HG03064 (cell line): Measurements from ENCODE around the gene CDC42BPA.
"Not testable (repeated sequence)": the region's sequence is repeated elsewhere in the genome, so short reads cannot be mapped to it uniquely, and the experiment has no call there.

ENCODE experiments used
- ATAC-seq: cut with Tn5 transposase; IDR thresholded peaks from one replicate; pipeline ENCODE4 v1.9.1; 2021; ENCODE audit warnings: low read depth; ENCODE audit not compliant: unreplicated experiment

CDC42BPA gene

DNA sequence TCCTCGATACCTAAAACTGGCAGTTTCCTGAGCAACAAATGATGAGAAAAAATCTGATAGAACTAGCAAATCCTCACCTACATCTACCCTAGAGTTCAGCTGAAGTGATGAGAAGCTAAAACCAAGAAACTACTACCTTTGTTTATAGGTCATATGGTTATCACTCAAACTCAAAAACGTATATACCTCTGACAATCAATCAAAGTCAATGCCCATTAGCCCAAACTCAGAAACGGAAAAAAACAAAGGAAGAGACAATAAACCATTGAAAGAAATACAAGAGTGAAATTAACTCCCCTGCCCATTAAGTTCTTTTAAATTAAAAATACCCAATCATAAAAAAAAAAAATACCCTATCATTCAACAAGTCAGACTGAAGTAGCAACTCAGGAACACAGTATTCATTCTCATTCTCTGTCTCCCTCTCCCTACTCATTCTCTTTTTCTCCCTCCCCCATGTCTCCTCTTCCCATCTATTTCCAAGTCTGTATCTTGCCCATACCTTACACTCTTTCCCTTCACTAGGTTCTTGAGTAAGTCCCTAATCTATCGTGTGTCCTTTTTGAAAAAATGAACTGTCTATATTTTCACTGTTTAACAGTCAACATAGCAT, 6.8 kb downstream of the CDC42BPA start:
- ATAC-seq = no peak

DNA sequence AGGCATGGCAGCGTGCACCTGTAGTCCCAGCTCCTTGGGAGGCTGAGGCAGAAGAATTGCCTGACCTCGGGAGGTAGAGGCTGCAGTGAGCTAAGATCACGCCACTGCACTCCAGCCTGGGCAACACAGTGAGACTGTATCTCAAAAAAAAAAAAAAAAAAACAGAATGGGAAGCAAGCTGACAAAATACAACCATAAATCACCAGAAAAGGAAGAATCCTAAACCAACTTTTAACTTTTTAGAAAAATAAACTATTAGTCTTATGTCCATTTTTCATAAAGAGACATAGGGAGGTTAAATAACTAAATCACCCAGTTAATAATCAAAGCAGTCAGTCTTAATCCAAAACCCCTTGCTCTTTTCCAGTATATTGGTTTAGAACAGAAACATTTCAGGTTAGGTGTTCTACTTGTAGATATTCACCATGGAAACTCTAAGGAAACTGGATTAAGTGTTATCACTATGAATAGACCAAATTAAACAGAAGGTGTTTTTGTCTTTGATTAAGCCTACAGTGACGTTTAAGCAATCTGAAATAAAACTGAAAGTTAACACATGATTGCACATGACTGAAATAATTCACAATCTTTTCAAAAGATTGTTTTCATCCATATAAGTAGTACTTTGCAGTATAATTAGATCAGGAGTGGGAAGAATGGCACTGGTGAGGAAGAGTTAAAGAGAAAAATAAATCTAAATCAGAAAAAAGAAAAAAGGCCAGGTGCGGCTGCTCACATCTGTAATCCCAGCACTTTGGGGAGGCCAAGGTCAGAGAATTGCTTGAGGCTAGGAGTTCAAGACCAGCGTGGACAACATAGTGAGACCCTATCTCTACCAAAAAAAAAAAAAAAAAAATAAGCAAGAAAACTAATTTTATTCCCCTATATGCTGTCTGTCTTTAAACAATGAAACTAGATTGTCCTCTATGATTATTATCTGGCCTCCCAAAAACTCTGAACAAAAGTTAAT, 9.6 kb downstream of the CDC42BPA start:
- ATAC-seq = no peak

DNA sequence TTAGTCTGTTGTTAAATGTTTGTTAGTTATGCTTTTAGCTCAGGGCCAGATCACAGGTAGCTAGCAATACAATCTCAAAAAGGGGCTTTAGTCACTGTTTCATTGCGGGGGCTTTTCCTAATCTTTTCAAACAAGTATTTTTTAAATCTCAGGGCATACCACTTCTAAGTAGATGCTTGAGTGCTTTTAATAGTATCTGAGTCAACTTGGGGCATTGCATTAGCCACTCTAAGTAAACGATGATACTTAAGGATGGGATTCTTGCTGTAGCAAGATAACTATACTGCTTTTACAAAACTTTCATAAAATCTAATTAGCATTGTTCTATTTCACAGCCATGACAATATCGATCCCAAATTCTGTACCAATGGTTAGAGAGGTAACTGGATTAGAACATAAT, 11.6 kb downstream of the CDC42BPA start:
- ATAC-seq = no peak

DNA sequence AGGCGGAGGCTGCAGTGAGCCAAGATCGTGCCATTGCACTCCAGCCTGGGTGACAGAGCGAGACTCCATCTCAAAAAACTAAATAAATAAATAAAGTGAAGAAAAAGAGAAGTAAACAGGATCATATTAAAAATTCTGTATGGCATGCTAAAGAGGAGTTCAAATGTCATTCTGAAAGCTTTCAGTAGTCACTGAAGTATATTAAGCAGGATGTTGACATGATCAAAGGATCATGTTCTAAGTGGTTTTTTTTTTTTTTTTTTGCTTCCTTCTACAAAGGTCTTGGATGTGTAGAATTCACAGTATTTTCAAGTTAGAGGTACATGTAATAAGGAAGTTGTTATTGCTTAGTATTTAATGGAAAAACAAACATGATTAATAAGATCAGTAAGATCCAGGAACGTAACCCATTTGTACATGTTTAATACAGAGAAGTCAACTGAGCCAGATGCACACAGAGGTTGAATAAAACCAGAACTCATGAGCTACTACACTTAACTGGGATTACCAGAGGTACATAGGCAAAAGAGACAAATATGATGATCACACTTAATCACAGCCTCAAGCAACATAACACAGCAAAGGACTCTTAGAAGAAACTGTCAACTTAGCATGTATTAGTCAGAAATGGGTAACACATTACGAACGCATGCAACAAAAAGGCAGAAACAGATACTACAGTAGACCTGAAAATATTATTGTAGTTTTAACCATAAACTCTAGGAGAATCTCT, 12.2 kb downstream of the CDC42BPA start:
- no peak for ATAC-seq

DNA sequence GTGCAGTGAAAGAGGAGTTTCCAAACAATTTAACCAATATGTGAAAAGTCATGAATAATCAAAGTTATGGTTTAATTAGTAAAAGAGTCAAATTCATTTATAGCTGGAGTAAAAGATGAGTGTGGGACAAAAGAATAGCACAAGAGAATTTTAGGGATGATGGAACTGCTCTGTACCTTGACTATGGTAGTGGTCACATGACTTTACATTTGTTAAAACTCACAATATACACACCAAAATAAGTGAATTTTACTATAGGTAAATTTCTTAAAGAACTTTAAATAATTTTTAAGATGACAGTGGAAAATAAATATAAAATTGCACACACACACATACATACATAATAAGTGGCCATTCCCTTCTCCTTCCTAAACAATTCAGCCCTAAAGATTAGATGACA, 13.6 kb downstream of the CDC42BPA start:
- no peak for ATAC-seq

DNA sequence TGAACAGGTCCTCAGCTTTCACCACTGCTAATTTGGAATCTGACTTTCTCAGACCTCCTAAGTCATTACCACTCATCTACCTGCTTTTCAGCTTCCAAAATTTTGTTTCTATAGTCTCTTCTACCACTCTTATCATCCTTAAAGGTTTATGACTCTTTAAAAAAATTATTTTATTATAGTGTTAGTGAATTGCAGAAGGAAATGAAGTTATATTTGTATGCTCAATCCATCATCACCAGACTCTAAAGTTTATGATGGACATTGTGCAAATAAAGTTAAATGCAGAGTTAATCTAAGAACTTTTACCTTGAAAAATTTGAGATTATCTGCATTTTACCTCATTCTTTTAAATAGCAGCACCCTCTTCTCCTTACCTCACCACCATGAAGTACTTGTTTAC, 14.6 kb downstream of the CDC42BPA start:
- no peak for ATAC-seq

DNA sequence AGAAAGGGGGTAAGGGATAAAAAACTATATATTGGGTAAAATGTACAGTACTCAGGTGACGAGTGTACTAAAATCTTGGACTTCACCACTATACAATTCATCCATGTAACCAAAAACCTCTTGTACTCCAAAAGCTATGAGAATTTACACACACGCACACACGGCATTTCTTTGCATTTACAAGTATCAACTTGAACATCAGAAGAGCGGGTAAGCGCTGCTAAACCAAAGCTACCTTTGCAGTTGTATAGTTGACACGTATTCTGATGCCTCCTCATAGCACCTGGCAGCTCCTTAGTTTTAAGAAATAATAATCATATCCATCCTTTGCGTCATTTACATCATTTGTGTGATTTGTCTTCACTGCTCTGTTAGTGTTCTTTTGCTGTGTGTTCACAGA, 17.6 kb downstream of the CDC42BPA start:
- ATAC-seq = no peak

DNA sequence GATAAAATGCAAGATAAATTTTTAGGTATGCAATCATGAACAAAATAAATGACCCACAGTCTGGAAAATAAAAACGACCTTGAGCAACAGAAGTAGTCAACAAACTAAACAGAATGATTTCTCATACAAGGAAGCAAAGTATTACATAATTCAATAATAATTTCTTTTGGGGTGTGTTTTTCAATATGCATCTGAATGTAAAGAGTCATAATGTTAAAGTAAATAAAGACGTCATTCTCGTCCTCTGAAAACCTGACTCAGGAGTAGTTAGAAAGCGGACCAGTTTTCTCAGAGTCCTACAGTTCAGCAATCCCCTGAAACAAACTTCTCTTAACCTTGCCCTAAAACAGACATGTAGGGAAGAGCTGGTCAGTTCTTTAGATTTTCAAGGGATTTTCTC, 18.6 kb downstream of the CDC42BPA start:
- ATAC-seq = no peak

DNA sequence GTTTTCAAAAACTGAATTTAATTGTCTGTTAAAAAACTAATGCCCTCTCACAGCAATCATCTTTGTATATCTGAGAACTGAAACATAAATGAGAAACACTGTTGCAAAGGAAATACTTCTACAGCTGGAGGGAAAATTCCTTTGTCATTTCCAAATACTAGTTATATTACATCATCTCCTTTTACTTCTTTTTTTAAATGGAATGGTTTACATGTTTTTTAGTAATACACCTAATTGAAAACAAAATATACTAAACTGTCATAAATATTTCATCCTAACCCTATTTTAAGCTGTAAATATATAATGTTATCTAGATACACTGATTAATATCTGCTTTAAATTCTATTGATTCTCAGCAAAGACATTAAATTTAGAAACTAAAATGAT, 19.1 kb downstream of the CDC42BPA start:
- ATAC-seq = no peak

DNA sequence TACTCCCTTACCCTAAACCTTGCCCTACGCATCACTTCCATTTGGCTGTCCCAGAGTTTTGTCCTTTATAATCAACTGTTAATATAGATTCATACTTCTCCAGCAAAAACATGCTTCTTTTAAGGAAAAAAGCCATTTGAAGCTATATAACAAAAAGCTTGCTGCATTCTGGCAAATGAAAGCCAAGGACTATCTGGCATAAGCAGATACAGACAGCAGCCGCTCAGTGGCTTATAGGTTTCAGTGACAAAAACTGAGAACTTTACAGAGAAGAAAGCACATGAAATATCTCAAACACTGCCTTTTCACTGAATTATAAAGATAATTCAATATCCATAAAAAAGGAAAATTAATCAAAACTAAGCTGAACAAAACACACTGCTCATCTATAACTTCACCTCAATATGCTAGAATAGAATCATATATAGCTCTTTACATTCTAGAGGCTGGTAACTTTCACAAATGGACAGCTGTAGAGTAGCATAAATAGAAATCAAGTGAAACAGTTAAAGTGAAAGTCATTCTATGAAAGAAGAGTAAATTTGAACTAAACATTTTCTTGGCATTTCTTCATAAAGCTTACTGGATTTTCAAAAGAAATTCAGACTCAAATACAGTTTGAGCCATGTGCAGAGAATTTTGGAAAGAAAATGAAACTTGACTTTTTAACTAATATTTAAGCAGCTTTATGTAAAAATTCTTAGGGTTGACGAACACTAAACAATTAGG, 19.6 kb downstream of the CDC42BPA start:
- no peak for ATAC-seq

DNA sequence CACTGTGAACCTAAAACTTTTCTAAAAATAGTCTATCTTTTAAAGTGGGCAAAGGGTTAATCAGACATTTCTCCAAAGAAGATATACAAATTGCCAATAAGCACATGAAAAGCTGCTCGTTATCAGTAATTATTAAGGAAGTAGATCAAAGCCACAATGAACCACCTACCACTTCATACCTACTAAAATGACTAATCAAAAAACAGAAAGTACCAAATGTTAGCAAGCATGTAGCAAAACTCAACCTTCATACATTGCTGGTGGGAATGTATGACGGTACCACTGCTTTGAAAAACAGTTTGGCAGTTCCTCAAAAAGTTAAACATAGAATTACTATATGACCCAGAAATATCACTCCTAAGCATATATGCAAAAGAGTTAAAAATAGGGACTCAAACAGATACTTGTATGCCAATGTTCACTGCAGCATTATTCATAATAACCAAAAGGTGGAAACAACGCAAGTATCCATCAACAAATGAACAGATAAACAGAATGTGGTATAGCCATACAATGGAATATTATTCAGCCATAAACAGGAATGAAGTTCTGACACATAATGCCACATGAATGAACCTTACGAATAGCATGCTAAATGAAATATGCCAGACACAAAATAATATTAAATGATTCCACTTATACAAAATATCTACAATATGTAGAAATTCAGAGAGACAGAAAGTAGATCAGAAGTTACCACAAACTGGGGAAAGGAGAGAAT, 21.1 kb downstream of the CDC42BPA start:
- ATAC-seq = no peak

DNA sequence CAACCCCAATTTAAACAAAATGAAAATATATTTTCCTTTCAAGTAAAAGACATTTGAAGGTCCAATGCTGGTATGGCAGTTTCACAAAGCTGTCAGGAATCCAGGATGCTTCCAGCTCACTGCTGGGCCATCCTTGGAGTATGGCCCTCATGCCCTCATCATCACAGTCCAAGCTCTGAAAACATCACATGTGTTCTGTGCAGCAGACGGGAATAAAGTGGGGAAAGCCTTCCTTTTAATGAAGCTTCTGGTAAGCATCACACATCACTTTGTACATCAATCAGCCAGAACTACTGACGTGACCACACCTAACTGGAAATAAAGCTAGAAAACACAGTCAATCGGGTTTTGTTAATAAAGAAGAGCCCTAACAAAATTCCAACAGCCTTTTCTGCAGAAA, 22.7 kb downstream of the CDC42BPA start:
- no peak for ATAC-seq

DNA sequence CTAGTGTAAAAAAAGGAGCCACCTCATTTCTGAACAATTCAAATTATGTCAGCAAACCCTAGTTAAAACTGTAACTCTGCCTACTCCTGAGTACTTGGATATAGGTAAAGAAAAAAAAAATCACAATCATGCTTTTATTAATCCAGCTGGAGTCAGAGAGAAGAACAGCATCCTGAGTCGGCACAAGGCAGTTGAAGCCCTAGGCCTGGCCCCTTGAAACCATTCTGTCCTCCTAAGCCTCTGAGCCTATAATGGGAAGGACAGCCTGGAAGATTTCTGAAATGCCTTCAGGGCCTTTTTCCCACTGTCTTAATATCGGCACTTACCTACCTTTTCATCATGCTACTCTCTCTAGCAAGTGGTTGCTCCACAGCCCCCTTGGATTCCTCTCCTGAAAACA, 32.5 kb downstream of the CDC42BPA start:
- ATAC-seq = no peak

DNA sequence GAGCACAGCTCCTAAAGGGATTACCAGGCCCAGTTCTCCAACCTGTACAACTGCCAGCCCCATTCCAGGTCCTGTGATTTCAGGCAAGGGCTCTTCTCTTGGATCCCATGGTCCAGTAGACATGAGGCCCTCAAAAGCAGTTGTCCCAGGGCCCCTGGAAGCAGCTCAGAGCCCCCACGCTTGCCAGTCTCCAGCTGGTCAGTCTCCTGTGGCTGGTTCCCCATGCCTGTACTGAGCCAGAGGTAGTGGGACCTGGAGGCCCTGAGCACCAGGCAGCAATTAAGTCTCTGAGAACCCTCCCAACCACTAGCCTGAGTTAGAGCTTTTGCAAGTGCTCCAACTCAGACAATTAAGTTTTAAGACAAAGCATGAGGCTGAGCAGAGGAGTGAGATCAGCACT, 36.9 kb downstream of the CDC42BPA start:
- no peak for ATAC-seq

DNA sequence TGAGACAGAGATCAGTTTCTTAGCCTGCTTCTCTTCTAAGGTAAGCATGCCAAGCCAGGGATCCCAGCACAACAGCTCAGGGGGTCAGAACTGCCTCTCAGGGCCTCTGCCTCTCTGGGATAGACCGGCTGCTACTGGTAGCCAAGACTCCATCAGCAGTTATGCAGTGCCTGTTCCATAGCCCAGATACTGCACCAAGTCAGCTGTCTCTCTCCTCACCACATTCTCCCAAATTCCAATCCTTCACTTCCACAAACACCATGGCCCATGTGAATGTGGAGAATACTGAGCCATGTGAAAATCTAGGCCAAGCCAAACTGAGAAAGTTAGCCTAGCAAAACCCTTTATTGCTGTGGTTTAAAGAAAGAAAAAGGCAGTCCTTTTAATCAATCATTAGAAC, 37.5 kb downstream of the CDC42BPA start:
- ATAC-seq = no peak

DNA sequence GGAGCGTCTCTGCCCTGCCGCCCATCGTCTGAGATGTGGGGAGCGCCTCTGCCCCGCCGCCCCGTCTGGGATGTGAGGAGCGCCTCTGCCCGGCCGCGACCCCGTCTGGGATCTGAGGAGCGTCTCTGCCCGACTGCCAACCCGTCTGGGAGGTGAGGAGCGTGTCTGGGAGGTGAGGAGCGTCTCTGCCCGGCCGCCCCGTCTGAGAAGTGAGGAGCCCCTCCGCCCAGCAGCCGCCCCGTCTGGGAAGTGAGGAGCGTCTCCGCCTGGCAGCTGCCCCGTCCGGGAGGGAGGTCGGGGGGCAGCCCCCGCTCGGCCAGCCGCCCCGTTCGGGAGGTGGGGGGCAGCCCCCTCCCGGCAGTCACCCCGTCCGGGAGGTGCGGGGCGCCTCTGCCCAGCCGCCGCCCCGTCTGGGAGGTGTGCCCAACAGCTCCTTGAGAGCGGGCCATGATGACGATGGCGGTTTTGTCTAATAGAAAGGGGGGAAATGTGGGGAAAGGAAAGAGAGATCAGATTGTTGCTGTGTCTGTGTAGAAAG, 42.1 kb downstream of the CDC42BPA start:
- ATAC-seq = not testable (repeated sequence)

DNA sequence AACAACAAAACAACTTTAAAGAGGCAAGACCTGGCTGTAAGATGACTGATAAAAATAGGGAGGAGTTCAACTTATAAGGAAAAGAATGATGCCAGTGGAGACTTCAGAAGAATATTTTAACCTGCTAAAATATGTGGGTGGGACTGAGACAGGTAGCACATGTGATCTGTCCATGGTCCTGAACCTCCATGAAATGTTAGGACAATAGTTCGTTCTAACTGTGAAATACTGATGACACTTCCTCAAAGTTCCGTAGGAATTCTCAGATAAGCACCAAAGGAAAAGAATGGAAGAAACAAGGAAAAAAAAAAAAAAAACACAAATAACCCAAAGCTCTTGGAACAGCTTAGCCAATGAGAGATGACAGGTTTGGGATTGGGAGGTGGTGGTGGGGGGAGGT, 44.7 kb downstream of the CDC42BPA start:
- no peak for ATAC-seq

DNA sequence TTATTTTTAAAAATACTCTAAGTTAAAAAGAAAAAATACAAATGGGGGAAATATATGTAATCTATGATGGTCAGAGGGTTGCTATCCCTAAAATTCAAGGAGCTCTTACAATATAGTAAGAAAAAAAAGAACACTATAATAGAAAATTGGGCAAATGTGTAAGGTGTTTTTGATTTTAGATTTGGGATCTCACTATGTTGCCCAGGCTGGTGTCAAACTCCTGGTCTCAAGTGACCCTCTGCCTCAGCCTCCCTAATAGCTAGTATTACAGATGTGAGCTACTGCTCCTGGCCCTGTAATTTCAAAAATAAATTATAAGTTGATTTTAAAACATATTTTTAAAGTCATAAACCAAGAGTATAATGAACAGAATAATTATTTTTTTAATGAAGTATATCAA, 45.9 kb downstream of the CDC42BPA start:
- no peak for ATAC-seq

DNA sequence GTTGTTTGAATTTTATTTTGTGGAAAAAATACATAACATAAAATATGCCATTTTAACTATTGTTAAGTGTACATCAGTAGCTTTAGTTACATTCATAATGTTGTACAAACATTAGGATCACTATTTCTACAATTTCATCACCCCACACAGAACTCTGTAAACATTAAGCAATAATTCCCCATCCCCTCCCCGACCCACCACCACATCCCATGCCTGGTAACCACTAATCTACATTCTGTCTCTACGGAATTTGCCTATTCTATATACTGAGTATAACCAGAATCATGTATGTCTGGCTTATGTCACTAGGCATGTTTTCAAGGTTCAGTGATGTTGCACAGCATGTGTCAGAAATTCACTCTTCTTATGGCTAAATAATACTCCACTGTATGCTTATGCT, 47.7 kb downstream of the CDC42BPA start:
- ATAC-seq = no peak

DNA sequence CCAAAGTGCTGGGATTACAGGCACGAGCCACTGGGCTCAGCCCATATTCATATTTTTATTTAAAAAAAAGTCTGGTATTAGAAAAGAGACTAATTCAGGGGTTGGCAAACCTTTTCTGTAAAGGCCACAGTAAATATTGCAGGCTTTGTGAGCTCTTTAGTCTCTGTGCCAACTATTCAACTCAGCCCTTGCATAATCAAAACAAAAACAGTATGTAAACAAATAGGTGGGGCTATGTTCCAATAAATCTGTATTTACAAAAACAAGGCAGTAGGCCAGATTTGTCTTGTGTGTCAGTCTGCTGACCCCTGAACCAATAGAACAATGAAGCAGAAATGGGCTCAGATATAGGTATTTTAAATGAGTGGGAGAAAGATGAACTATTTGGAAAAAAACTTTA, 49.3 kb downstream of the CDC42BPA start:
- no peak for ATAC-seq
